Activated T-cell treated with anti-CD3 and anti-CD28 coated beads, Interleukin-2, amount 50 U/mL, for 48 hours (primary cell): ENCODE results near the gene STEAP1.

Source experiments
- DNase-seq, 2 experiments: peaks; one replicate each; pipeline ENCODE4 v3.0.0-alpha.2; 2020

Gene STEAP1

DNA sequence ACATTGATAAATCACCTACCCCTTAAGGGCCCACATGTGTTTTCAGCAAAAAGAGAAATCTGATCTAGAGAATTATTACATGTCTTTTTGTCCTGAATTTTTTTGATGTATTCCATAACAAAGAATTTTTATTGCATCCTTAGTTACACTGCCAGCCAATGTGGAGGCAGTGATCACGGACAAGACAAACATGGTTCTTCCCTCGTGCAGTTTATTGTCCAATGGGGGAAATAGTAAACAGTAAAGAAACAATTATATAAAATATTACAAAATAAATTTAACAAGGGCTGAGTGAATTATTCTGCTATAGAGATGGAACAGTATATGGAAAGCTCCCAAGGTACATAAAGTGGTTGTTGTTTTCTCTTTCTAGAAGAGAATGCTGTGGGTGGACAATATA lies 59.3 kb downstream of the STEAP1 start:
- DNase-seq = no peak
